ENCODE data around the gene OTUD5.

Gene OTUD5

GRCh38 chrX:48971249-48972219 is 14.1 kb upstream of the OTUD5 start, which contains the start of gene KCND1:
Gene KCND1, minus strand, starts transcription at chrX:48971844. Its CDS starts 1,573 bp downstream, at chrX:48970271.
- no peak for DNase-seq

- DNase-seq: no peak
Measured at GRCh38 chrX:48969471-48969870, 12.1 kb upstream of the OTUD5 start.

GRCh38 chrX:48968377-48968776 is 11.0 kb upstream of the OTUD5 start:
- no peak for DNase-seq

DNA sequence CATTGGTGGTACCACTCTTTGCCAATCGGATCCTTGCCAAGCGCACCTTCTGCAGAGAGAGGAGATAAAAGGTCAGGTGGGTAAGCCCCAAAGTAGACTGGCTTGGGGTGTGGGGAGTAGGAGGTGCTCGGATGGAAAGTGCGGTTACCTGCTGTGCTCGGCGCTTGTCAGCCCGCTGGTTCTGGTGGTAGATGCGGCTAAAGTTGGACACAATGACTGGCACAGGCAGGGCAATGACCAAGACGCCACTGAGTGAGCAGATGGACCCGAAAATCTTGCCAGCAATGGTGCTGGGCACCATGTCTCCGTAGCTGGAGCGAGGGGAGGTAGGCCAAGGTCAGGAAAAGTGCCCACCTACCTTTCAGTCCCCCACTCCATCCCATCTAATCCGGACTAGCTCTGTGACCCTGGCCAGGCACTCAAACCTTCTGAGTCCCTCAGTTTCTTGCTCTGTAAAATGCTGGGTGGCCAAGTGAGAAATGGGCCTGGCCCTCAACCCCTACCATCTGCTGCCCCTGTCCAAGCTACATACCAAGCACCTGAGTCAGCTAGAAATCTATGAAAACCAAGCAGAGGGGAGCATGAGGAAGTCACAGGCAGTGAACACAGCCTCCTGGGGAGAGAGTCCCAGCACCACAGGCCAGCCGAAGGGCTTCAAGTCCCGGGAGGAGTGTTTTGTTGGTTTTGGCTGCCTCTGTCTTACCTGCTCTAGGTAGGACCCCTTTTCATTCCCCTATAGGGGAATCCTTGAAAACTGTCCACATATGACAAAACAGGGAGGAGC is 9.6 kb upstream of the OTUD5 start:
- DNase-seq: no peak

GRCh38 chrX:48965959-48966358 is 8.6 kb upstream of the OTUD5 start:
- DNase-seq: no peak

GRCh38 chrX:48961585-48962091 is 4.2 kb upstream of the OTUD5 start:
- DNase-seq: no peak

DNA sequence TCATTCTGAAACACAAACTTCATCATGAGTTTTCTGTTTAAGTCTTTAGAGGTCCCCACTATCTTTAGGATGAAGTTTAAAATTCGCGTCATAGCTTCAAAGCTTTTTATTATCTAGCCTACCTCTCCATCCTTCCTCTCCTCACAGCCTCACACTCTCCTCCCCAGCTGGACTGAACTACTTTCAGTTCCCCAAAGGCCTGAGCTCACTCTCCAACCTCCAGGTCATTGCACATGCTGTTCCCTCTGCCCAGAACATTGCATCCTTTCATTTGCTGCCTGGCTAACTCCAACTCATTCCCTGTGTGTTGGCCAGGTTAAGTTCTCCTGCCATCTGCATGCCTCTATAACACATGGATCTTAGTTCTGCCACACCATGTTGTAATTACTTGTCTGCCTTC is 2.9 kb upstream of the OTUD5 start:
- no peak for DNase-seq

- DNase-seq: no peak
Measured at GRCh38 chrX:48958635-48959094, 1.3 kb upstream of the OTUD5 start.

DNA sequence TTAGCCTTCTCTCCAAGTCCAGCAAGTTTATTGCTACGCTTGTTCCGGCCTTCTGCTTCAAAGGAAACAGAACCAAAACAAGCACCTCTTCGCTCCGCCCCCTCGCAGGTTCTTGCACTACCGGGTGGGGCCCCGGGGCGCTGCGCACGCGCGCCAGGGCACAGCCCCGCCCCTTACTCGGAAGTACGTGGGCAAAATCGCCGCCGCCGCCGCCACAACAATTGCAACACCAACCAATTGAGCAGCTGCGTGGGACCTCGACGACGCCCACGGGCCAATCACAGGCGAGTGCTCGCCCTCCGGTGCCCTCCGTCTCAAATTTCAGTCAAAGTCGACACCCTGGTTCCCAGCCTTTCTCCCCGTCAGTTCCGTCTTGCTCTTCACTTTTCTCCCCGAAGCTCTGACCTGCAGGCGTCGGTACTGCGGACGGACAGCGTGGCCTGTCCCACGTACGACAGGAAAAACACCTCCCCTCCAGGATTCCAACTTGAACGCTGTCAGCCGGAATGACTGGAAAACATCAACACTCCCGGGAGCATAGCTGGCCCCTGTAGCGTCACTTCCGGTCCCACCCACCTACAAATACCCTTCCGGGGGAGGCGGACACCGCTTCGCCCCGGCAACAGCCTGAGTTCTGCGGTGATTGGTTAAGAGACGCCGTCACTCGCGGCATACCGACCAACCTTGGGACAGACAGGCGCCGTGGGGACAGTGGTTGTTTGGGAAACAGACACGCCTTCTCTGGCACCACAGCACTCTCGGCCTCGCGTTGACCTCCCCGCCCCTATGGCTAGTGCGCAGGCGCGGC is 624 bp upstream of the OTUD5 start:
- no peak for DNase-seq

GRCh38 chrX:48956728-48957414 is 536 bp downstream of the OTUD5 start:
- DNase-seq: no peak

GRCh38 chrX:48948589-48948988 is 8.8 kb downstream of the OTUD5 start:
- no peak for DNase-seq

- no peak for DNase-seq
Measured at GRCh38 chrX:48945517-48946348, 11.7 kb downstream of the OTUD5 start.

DNA sequence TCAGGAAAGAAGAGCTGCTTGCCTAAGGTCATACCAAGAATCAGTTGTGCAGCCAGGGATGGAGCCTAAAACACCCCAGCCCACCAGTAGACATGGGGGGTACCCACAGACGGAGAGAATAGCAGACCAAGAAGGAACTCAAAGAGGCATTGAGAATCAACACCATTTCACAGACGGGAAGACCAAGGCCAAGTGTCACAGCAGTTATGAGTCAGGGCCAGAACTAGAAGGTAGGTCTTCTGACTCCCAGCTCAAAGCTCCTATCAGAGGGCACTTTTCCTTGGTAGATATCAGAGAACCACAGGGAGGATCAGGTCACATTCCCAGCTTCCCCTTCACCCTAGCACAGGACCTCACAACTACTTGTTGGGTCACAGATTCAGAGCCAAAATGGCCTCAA is 14.5 kb downstream of the OTUD5 start:
- no peak for DNase-seq

DNA sequence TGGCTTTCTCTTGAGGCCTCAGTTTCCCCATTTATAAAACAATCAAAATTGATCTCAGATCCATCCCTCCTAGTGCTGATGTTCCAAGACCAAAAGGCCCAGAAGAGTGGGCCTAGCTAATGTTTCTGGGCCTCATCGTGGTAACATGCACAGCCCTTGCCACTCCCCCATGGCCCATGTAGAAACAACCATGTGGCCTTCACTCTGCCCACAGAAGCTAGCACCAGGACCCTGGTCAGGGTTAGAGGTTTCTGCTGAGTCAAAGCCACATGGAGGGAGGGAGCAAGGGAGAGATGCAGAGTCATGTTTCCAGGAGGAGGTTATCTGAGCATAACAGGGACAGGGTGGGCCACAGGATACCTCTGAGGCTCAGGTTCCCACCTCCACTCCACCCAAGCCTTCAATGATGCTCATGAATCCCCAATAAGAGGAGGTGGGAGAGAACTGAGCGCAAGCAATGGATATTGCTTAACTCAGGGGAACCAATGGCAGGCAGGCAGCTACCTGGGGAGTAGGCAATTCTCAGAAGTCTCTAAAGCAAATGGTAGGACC is 16.9 kb downstream of the OTUD5 start:
- no peak for DNase-seq

DNA sequence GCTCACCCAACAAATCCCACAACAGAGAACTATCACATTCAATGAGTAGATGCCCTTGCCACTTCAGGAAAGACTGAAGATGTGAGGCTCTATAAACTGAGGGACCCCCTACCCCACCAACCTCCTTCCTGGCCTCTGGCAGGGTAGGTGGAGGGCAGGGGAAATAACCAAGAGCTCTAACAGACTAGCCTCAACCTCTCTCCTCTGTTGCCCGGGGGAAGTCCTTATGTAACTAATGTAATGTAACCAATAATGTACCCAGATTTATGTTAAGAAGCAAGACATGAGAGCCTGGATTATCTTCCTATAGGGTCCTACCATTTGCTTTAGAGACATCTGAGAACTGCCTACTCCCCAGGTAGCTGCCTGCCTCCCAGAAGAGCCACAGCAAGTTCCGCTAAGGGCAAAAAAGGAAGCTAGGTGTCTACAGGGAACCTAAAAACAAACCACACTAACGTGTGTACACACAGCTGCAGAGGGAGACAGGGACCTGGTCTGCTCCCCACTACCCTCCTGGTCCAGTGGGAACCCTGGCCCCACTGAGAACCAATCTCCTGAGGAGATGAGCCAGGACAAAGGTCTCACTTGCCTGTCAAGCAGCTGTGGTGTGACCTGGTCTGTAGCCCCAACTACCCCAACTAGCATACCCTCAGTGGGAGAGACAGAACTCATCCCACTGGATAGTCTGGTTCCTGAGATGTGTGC is 17.7 kb downstream of the OTUD5 start:
- DNase-seq: no peak

- DNase-seq: no peak
Measured at GRCh38 chrX:48938721-48939425, 18.5 kb downstream of the OTUD5 start.

- no peak for DNase-seq
Measured at GRCh38 chrX:48937054-48937907, 20.1 kb downstream of the OTUD5 start.

GRCh38 chrX:48936429-48937053 is 20.9 kb downstream of the OTUD5 start:
- no peak for DNase-seq

All from cortex of kidney (tissue), 1 donor.